ENCODE measurements around the gene ATP5F1D. TPM values are rescaled to one million over a fixed set of nuclear protein-coding genes. Genes with fewer than 3 reads are reported as not detected.

Gene ATP5F1D
- total and polyA plus RNA-seq, 2 of the 13 experiments (the other 11 are each of a cell fraction or from before 2014, with no cell fraction given), result 39.4 to 78.7 TPM

- TF ChIP-seq ZBTB10 (CRISPR knock-in tag; IDR thresholded peaks at IDR 0.05; ENCODE audit: borderline replicate concordance) (0 out of 2 replicates have a peak, but pooled peaks have one; percentile 0), RBM22 (optimal IDR thresholded peaks at IDR 0.05; ENCODE audit: low read length) (peak; percentile 52), CBX2 (IDR thresholded peaks at IDR 0.05; ENCODE audit: low read depth, low read length) (no peak), CBX2 (CRISPR knock-in tag; IDR thresholded peaks at IDR 0.05; ENCODE audit: low read depth) (no peak), ZNF24 (IDR thresholded peaks at IDR 0.05) (no peak), FOXA1 (IDR thresholded peaks at IDR 0.05) (no peak), FOXA1 (CRISPR knock-in tag; IDR thresholded peaks at IDR 0.05) (no peak), RBM39 (IDR thresholded peaks at IDR 0.05; ENCODE audit: low read depth, low read length, poor library complexity, severe bottlenecking) (peak; percentile 9), AKAP8 (CRISPR knock-in tag; IDR thresholded peaks at IDR 0.05) (no peak), SYNCRIP (IDR thresholded peaks at IDR 0.05; ENCODE audit: insufficient read depth, low read depth, low read length) (no peak), ZSCAN30 (CRISPR knock-in tag; IDR thresholded peaks at IDR 0.05) (peak; percentile 60; the same call in 1 of the 2 replicates), ZNF260 (CRISPR knock-in tag; IDR thresholded peaks at IDR 0.05; ENCODE audit: borderline replicate concordance, low read depth) (no peak), ZMAT3 (CRISPR knock-in tag; conservative IDR thresholded peaks at IDR 0.05) (0 out of 2 replicates have a peak, but pooled peaks have one; percentile 14), E2F1 (CRISPR knock-in tag; IDR thresholded peaks at IDR 0.05) (no peak), ZNF792 (CRISPR knock-in tag; IDR thresholded peaks at IDR 0.05) (no peak), NCOR1 (IDR thresholded peaks at IDR 0.05; ENCODE audit: borderline replicate concordance, low read length) (peak; percentile 6; the same call in 1 of the 2 replicates), MBD4 (IDR thresholded peaks at IDR 0.05; ENCODE audit: borderline replicate concordance, low read length) (no peak), TARDBP (CRISPR knock-in tag; IDR thresholded peaks at IDR 0.05) (no peak), FOXK2 (IDR thresholded peaks at IDR 0.05) (no peak)
- TF ChIP-seq, protein P1, sequence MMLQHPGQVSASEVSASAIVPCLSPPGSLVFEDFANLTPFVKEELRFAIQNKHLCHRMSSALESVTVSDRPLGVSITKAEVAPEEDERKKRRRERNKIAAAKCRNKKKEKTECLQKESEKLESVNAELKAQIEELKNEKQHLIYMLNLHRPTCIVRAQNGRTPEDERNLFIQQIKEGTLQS (CRISPR knock-in tag; IDR thresholded peaks at IDR 0.05), result no peak
- TF ChIP-seq, protein P2, sequence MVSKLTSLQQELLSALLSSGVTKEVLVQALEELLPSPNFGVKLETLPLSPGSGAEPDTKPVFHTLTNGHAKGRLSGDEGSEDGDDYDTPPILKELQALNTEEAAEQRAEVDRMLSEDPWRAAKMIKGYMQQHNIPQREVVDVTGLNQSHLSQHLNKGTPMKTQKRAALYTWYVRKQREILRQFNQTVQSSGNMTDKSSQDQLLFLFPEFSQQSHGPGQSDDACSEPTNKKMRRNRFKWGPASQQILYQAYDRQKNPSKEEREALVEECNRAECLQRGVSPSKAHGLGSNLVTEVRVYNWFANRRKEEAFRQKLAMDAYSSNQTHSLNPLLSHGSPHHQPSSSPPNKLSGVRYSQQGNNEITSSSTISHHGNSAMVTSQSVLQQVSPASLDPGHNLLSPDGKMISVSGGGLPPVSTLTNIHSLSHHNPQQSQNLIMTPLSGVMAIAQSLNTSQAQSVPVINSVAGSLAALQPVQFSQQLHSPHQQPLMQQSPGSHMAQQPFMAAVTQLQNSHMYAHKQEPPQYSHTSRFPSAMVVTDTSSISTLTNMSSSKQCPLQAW (CRISPR knock-in tag; IDR thresholded peaks at IDR 0.05), result no peak
- TF ChIP-seq, protein P3, sequence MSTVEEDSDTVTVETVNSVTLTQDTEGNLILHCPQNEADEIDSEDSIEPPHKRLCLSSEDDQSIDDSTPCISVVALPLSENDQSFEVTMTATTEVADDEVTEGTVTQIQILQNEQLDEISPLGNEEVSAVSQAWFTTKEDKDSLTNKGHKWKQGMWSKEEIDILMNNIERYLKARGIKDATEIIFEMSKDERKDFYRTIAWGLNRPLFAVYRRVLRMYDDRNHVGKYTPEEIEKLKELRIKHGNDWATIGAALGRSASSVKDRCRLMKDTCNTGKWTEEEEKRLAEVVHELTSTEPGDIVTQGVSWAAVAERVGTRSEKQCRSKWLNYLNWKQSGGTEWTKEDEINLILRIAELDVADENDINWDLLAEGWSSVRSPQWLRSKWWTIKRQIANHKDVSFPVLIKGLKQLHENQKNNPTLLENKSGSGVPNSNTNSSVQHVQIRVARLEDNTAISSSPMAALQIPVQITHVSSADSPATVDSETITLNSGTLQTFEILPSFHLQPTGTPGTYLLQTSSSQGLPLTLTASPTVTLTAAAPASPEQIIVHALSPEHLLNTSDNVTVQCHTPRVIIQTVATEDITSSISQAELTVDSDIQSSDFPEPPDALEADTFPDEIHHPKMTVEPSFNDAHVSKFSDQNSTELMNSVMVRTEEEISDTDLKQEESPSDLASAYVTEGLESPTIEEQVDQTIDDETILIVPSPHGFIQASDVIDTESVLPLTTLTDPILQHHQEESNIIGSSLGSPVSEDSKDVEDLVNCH (CRISPR knock-in tag; IDR thresholded peaks at IDR 0.05), result no peak
- TF ChIP-seq, protein P4, sequence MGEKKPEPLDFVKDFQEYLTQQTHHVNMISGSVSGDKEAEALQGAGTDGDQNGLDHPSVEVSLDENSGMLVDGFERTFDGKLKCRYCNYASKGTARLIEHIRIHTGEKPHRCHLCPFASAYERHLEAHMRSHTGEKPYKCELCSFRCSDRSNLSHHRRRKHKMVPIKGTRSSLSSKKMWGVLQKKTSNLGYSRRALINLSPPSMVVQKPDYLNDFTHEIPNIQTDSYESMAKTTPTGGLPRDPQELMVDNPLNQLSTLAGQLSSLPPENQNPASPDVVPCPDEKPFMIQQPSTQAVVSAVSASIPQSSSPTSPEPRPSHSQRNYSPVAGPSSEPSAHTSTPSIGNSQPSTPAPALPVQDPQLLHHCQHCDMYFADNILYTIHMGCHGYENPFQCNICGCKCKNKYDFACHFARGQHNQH (CRISPR knock-in tag; IDR thresholded peaks at IDR 0.05), result no peak
Measured at GRCh38 chr19:1249990-1250436, 8.5 kb downstream of the ATP5F1D start (continued).

Measured in HepG2 (cell line).